CD14-positive monocyte (primary cell): ENCODE measurements around the gene MAB21L4. TPM values are rescaled to one million over a fixed set of nuclear protein-coding genes. Genes with fewer than 3 reads are reported as not detected.

ENCODE experiments used
- DNase-seq, 3 donors: peaks; one replicate each; pipeline ENCODE4 v3.0.0-alpha.2; 2011 to 2022
- H2AFZ ChIP-seq: 2 replicates; pipeline ENCODE4 v1.6.0; 2012; ENCODE audit warnings: mild to moderate bottlenecking, low read depth, low read length, inconsistent platforms; ENCODE audit not compliant: insufficient read depth, poor library complexity, severe bottlenecking
- H3K27ac ChIP-seq, 2 donors: 1 replicate in 1 of 2; 2 replicates in 1 of 2; pipeline ENCODE4 v1.5.1; 2012 to 2013; ENCODE audit warnings: low read length in 2 of 2, control low read depth in 1 of 2, inconsistent platforms in 1 of 2, low read depth in 1 of 2, mild to moderate bottlenecking in 1 of 2
- H3K27me3 ChIP-seq, 2 donors: one replicate each; pipeline versions ENCODE4 v1.6.0 to v1.6.1; 2011 to 2013; ENCODE audit warnings: low read length in 2 of 2; ENCODE audit not compliant: control insufficient read depth in 2 of 2, insufficient read depth in 2 of 2
- H3K36me3 ChIP-seq, 2 donors: replicated peaks in 1 of 2; 1 replicate in 1 of 2; 2 replicates in 1 of 2; pipeline versions ENCODE4 v1.5.1 to v1.6.1; 2012 to 2013; ENCODE audit warnings: low read length in 2 of 2, control low read depth in 1 of 2, inconsistent platforms in 1 of 2, mild to moderate bottlenecking in 1 of 2; ENCODE audit not compliant: insufficient read depth in 2 of 2, control insufficient read depth in 1 of 2
- H3K4me1 ChIP-seq, 2 donors: 1 replicate in 1 of 2; 2 replicates in 1 of 2; pipeline versions ENCODE4 v1.5.1 to v1.6.1; 2012 to 2013; ENCODE audit warnings: low read length in 2 of 2, control low read depth in 1 of 2, inconsistent platforms in 1 of 2, mild to moderate bottlenecking in 1 of 2, moderate library complexity in 1 of 2; ENCODE audit not compliant: insufficient read depth in 2 of 2, control insufficient read depth in 1 of 2
- H3K4me2 ChIP-seq: replicated peaks from 2 replicates; pipeline ENCODE3; 2012; ENCODE audit warnings: low read length, moderate library complexity, mild to moderate bottlenecking; ENCODE audit not compliant: poor library complexity, severe bottlenecking; ENCODE audit errors: extremely low read depth
- H3K4me3 ChIP-seq, 3 experiments: fragments of 200-600 bp in 1 of 3; sonication (generic) in 1 of 3; replicated peaks in 1 of 3; 1 replicate in 2 of 3; 2 replicates in 1 of 3; pipeline ENCODE4 v1.5.1; 2011 to 2013; ENCODE audit warnings: low read length in 3 of 3, mild to moderate bottlenecking in 3 of 3, control low read depth in 2 of 3, low read depth in 2 of 3, inconsistent platforms in 1 of 3, moderate library complexity in 1 of 3
- H3K79me2 ChIP-seq: 2 replicates; pipeline ENCODE4 v1.6.0; 2012; ENCODE audit warnings: mild to moderate bottlenecking, control low read depth, inconsistent platforms, low read length, moderate library complexity; ENCODE audit not compliant: insufficient read depth
- H3K9ac ChIP-seq: 2 replicates; pipeline ENCODE4 v1.6.0; 2017; ENCODE audit warnings: low read length, mild to moderate bottlenecking; ENCODE audit not compliant: insufficient read depth, poor library complexity, severe bottlenecking
- H3K9me3 ChIP-seq, 2 donors: replicated peaks in 1 of 2; 1 replicate in 1 of 2; 2 replicates in 1 of 2; pipeline versions ENCODE4 v1.5.1 to v1.6.1; 2012 to 2013; ENCODE audit warnings: low read length in 2 of 2, control low read depth in 1 of 2; ENCODE audit not compliant: control insufficient read depth in 1 of 2, insufficient read depth in 1 of 2
- H4K20me1 ChIP-seq: 2 replicates; pipeline ENCODE4 v1.6.0; 2012; ENCODE audit warnings: mild to moderate bottlenecking, low read length, control low read depth, moderate library complexity; ENCODE audit not compliant: insufficient read depth
- H3K27ac Mint-ChIP-seq, 7 donors: one replicate each; pipeline ENCODE4 v1.8.0; 2020; ENCODE audit warnings: mild to moderate bottlenecking in 7 of 7, mixed read lengths in 7 of 7, moderate library complexity in 6 of 7, inconsistent platforms in 2 of 7
- H3K27me3 Mint-ChIP-seq, 3 donors: one replicate each; pipeline ENCODE4 v1.8.0; 2021 to 2022; ENCODE audit warnings: low read depth in 3 of 3, mild to moderate bottlenecking in 3 of 3, mixed read lengths in 3 of 3, moderate library complexity in 3 of 3, inconsistent platforms in 1 of 3
- H3K36me3 Mint-ChIP-seq, 2 donors: one replicate each; pipeline ENCODE4 v1.8.0; 2020; ENCODE audit warnings: mixed read lengths in 2 of 2, inconsistent platforms in 1 of 2, mild to moderate bottlenecking in 1 of 2
- H3K4me1 Mint-ChIP-seq: one replicate; pipeline ENCODE4 v1.8.0; 2020; ENCODE audit warnings: mild to moderate bottlenecking, mixed read lengths
- H3K4me3 Mint-ChIP-seq, 2 donors: one replicate each; pipeline ENCODE4 v1.8.0; 2020; ENCODE audit warnings: mild to moderate bottlenecking in 2 of 2, mixed read lengths in 2 of 2, moderate library complexity in 1 of 2
- H3K9me3 Mint-ChIP-seq, 7 donors: one replicate each; pipeline ENCODE4 v1.8.0; 2020 to 2022; ENCODE audit warnings: mixed read lengths in 7 of 7, mild to moderate bottlenecking in 6 of 7, moderate library complexity in 6 of 7, inconsistent platforms in 2 of 7
- CTCF ChIP-seq: fragments of 200-600 bp; IDR thresholded peaks from one replicate; pipeline ENCODE4 v1.8.0; 2022; ENCODE audit warnings: antibody characterized with exemption, mild to moderate bottlenecking
- WGBS: methylation state at CpG from one replicate; pipeline ENCODE4 v1.1.5; 2013; ENCODE audit warnings: missing lambda C conversion rate; ENCODE audit not compliant: insufficient coverage; 5-methylcytosine and 5-hydroxymethylcytosine counted together
- intact Hi-C, 2 donors: fragments of 100-400 bp; cut with micrococcal nuclease; formaldehyde crosslinking; loops; one replicate each; pipeline versions ENCODE4 v1.15.0 to v1.15.1; 2023
- polyA plus RNA-seq, 3 donors: library from polyadenylated mRNA; depleted of rRNA in 1 of 3; unstranded in 2 of 3; stranded (reverse) in 1 of 3; fragments of 300-500 nt in 2 of 3; fragments of >200 nt in 1 of 3; fragmentation: Illumina TruSeq in 2 of 3; gene quantifications; 1 replicate in 2 of 3; 2 replicates in 1 of 3; pipeline ENCODE4 v1.2.3, GENCODE V29; 2012 to 2021

Gene MAB21L4
- polyA plus RNA-seq, 3 donors = not detected

GRCh38 chr2:240918258-240919091, 22.5 kb upstream of the MAB21L4 start:
- Histone ChIP-seq H3K9me3 (no peaks in the 10 kb centered on the region), H2AFZ (no peak overlapping the region), H3K9ac (no peak overlapping the region), H3K79me2 (no peaks in the 10 kb centered on the region), H3K4me2 (no peak overlapping the region), H3K27me3 (peaks cover 0 to 19% of the 10 kb centered on the region in 2 donors), H3K4me1 (no peaks in the 10 kb centered on the region), H4K20me1 (no peaks in the 10 kb centered on the region), H3K27ac (no peak overlapping the region), H3K4me3 (no peak overlapping the region), H3K36me3 (no peaks in the 10 kb centered on the region)
- Mint-ChIP-seq H3K4me1 (no peaks in the 10 kb centered on the region), H3K9me3 (no peaks in the 10 kb centered on the region), H3K4me3 (no peak overlapping the region), H3K36me3 (no peaks in the 10 kb centered on the region), H3K27me3 (peaks cover 12 to 27% (median 16%) of the 10 kb centered on the region in 3 donors), H3K27ac (no peak overlapping the region)
- intact Hi-C loops = no loop called here
- no peak for DNase-seq
- 96% methylated on average over 31 of the region's 36 CpGs for WGBS
- no peak for TF ChIP-seq CTCF

- TF ChIP-seq CTCF = no peak
- intact Hi-C loops = no loop called here
- Histone ChIP-seq H3K79me2 (no peaks in the 10 kb centered on the region), H3K9ac (no peak overlapping the region), H3K4me1 (no peaks in the 10 kb centered on the region), H4K20me1 (no peaks in the 10 kb centered on the region), H2AFZ (no peak overlapping the region), H3K4me3 (no peak overlapping the region), H3K9me3 (no peaks in the 10 kb centered on the region), H3K4me2 (no peak overlapping the region), H3K27me3 (peaks cover 0 to 19% of the 10 kb centered on the region in 2 donors), H3K27ac (no peak overlapping the region), H3K36me3 (no peaks in the 10 kb centered on the region)
- Mint-ChIP-seq H3K9me3 (no peaks in the 10 kb centered on the region), H3K27ac (no peak overlapping the region), H3K36me3 (no peaks in the 10 kb centered on the region), H3K4me1 (no peaks in the 10 kb centered on the region), H3K4me3 (no peak overlapping the region), H3K27me3 (peaks cover 12 to 28% (median 16%) of the 10 kb centered on the region in 3 donors)
- WGBS = 95% methylated on average over 7 of the region's 10 CpGs
- no peak for DNase-seq
Observed at GRCh38 chr2:240917684-240918257, 21.8 kb upstream of the MAB21L4 start.
